Daoy (cell line): ENCODE data around the gene FAP. TPM values are rescaled to one million over a fixed set of nuclear protein-coding genes. Genes with fewer than 3 reads are reported as not detected.

ENCODE experiments used
- DNase-seq: peaks from one replicate; pipeline ENCODE4 v3.0.0-alpha.2; 2015; ENCODE audit warnings: low read depth
- total RNA-seq: library from RNA; depleted of rRNA; stranded (reverse); fragments of >200 nt; shearing (Covaris generic); gene quantifications from 2 replicates; pipeline ENCODE4 v1.2.3, GENCODE V29; 2014; rRNA removed

Gene FAP
- total RNA-seq, 1 experiment from 2014 or later: 10.1 TPM

DNA sequence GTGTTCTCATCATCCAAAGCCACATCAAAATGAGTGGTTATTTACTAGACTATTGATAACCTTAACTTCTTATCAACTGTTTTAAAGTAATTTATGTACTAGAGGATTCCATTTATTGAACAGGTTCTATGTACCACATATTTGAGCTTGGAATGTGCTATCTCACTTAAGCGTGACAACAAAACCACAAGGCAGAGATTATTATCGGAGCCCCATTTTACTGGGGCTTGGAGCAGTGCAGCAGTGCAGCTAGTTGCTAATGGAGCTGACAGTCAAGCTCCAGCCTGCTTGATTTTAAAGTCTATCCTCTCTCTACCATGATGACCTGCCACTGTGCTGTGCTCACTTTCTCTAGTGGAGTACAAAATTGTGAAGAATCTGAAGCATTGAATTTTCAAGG lies 115.8 kb downstream of the FAP start:
- no peak for DNase-seq

DNA sequence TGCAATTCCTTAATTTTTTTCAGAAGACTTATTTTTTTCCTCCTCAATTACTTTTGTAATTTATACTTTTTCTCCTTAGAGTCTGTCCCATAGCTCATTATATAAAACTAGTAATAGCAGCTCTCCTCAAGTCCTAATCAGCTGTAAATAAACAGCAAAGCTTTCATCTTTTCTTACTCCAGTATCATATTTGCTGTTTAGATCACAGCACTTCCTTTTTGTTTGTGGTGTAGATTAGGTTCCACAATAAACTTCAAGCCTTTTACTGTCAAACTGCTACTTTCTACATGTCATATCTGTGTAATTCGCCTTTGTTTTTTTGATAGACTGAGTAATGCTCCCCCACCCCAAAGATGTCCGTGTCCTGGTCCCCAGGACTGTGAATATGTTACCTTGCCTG lies 116.7 kb downstream of the FAP start:
- no peak for DNase-seq

DNA sequence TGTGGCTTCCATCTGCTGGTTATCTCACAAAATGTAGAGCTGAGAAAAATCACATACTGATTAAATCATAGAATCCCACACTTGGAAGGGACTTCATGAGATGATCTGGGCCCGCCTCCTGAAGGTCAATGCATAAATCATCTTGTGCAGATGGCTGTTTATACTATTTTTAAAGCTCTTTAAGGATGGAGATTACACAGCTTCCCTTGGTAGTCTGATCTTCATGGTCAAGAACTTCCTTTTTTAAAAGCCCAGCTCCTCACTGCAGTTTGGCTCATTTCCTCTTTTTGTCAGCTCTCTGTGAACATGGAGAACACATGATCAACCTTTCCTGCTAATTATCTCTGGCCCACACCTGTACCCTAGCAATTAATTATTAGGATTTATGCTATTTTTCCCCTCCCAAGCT lies 117.1 kb downstream of the FAP start:
- DNase-seq: no peak

DNA sequence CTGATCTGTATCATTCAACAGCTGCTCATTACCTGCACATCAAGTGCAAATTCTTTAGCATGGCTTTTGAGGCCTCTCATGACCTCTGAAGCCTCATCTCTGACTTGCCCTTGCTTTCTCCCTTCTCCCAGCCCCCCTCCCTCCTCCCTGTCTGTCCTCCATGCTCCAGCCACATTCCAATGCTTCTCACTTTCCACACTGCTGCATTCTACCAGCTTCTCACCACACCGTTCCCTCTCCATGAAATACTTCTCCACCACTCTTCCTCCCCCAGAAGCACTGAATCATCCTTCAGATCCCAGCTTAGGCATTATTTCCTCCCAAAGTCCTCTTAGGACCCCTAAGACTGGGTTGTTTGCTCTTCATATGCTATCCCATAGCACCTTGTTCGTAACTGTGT lies 118.1 kb downstream of the FAP start:
- no peak for DNase-seq

DNA sequence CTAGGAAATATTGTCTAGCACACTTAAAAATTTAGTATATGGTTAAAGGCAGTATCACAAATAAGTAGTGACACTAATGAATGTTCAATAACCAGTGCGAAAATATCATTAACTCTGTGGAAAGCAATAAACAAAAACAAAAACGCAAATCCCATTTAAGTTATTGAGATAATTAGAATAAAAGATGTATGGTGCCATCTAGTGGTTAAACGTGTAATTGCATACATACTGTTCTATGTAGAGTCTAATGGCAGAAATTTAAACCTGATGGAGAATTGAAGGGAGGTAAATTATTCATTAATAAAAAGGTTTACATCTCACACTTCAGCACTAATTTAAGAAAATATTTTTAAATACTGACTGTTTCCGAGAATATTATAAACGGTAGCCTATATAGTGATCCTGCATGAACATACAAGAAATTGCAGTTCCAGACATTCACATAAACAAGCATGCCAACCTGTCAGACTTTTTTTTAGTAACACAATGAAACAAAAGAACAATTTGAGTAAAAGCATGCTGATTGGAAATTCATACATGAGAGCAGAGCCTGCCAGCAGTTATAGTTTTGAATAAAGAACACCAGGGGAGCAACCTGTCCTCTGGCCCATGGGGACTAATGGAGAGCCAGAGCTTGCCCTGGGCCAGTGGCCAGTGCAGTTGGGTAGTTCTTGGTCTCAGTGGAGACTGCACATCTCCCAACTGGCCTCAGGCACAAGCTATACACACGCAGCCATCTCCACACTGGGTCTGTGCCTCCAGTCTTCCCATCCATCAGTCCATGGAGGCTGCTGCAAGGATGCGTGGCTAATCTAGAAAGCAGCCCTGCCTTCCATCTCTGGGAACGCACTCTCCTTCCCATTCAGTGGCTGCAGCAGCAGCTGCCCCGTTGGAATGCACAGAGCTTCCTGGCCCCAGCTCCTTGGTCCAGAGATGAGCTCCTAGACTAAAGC lies 119.2 kb downstream of the FAP start:
- DNase-seq: peak; percentile 32

Other genes with a start within 250 kb of the FAP start
- 0.03 and 0.17 TPM in 2 replicates for gene DPP4, start 169.2 kb downstream of the FAP start, total RNA-seq
- gene GCG, start 91.2 kb downstream of the FAP start, total RNA-seq: not detected in 2 replicates
- 10.6 and 12.1 TPM in 2 replicates for gene IFIH1, start 75.2 kb upstream of the FAP start, total RNA-seq
- 7.8 and 11.3 TPM in 2 replicates for gene GCA, start 100.7 kb upstream of the FAP start, total RNA-seq